GM18508 (cell line): ENCODE measurements around the gene NETO2.
"Not testable (repeated sequence)": the region's sequence is repeated elsewhere in the genome, so short reads cannot be mapped to it uniquely, and the experiment has no call there.

ENCODE experiments used
- ATAC-seq: cut with Tn5 transposase; IDR thresholded peaks from one replicate; pipeline ENCODE4 v1.9.1; 2021; ENCODE audit warnings: moderate number of reproducible peaks; ENCODE audit not compliant: insufficient read depth, unreplicated experiment

NETO2 gene

GRCh38 chr16:47069841-47070584 is 73.7 kb downstream of the NETO2 start:
- no peak for ATAC-seq

- no peak for ATAC-seq
Measured at GRCh38 chr16:47069313-47069712, 74.4 kb downstream of the NETO2 start.

- ATAC-seq = no peak
Measured at GRCh38 chr16:47067203-47067602, 76.5 kb downstream of the NETO2 start.

- no peak for ATAC-seq
Measured at GRCh38 chr16:47065766-47066688, 77.7 kb downstream of the NETO2 start.

GRCh38 chr16:47064775-47065174 is 79.0 kb downstream of the NETO2 start:
- ATAC-seq = no peak

GRCh38 chr16:47063011-47063724 is 80.6 kb downstream of the NETO2 start:
- ATAC-seq = no peak

GRCh38 chr16:47061204-47061603 is 82.5 kb downstream of the NETO2 start:
- ATAC-seq = no peak

- ATAC-seq = no peak
Measured at GRCh38 chr16:47060596-47060995, 83.1 kb downstream of the NETO2 start.

- ATAC-seq = no peak
Measured at GRCh38 chr16:47059991-47060390, 83.8 kb downstream of the NETO2 start.

GRCh38 chr16:47059130-47059529 is 84.6 kb downstream of the NETO2 start:
- not testable (repeated sequence) for ATAC-seq

- no peak for ATAC-seq
Measured at GRCh38 chr16:47058295-47059086, 85.3 kb downstream of the NETO2 start.

- no peak for ATAC-seq
Measured at GRCh38 chr16:47057630-47057993, 86.1 kb downstream of the NETO2 start.

- no peak for ATAC-seq
Measured at GRCh38 chr16:47056688-47057629, 86.8 kb downstream of the NETO2 start.

- not testable (repeated sequence) for ATAC-seq
Measured at GRCh38 chr16:47056061-47056460, 87.7 kb downstream of the NETO2 start.

- no peak for ATAC-seq
Measured at GRCh38 chr16:47055136-47055885, 88.4 kb downstream of the NETO2 start.

- no peak for ATAC-seq
Measured at GRCh38 chr16:47054306-47054705, 89.4 kb downstream of the NETO2 start.

GRCh38 chr16:47053895-47054294 is 89.8 kb downstream of the NETO2 start:
- ATAC-seq = no peak
